Head of caudate nucleus (tissue), 42 donors: ENCODE data around the gene TAC4.

ENCODE experiments used
- DNase-seq, 42 donors: peaks; one replicate each; pipeline versions ENCODE4 v3.0.0 to v3.0.0-alpha.2; 2020 to 2021; ENCODE audit warnings: mixed read lengths in 7 of 42
- intact Hi-C: fragments of 100-400 bp; cut with DNase I; formaldehyde crosslinking; loops from one replicate; pipeline ENCODE4 v1.15.0; 2022

TAC4 gene

DNA sequence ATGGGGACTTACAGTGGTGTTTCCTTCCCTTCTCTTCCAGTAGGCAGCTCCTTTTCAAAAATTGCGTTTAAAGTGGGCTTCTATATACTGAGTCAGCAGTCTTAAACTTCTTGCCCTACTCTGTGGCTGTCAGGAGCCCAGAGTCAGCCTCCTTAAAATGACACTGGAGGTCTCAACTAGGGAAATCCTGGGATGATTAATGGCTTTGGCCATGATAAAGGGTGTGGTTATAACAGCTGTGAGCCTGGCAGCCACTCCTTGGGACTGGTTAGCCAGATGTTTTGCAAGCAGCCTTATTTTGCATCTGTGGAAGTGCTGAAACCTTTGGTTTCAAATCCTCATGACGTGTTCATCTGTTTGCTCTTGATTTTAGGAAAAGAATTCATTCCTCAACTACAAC is 25.0 kb downstream of the TAC4 start:
- no peak for DNase-seq
- intact Hi-C loops: no loop called here

DNA sequence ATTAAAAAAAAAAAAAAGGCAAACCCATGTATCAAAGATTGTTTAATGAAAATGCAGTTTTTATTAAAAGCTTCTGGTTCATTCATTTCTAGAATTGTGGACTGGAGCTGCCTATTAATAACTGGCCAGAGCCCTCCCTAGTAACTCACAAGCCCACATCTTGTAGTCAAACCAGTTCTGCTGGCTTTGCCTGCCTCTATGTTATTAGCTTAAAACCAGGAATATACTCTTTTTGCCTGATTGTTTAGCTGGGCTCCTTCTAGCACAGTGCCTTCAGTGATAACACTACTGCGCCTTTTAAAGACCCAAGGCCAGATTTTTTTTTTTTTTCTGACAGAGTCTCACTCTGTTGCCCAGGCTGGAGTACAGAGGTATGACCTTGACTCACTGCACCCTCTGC is 26.0 kb downstream of the TAC4 start:
- intact Hi-C loops: no loop called here
- DNase-seq: no peak

DNA sequence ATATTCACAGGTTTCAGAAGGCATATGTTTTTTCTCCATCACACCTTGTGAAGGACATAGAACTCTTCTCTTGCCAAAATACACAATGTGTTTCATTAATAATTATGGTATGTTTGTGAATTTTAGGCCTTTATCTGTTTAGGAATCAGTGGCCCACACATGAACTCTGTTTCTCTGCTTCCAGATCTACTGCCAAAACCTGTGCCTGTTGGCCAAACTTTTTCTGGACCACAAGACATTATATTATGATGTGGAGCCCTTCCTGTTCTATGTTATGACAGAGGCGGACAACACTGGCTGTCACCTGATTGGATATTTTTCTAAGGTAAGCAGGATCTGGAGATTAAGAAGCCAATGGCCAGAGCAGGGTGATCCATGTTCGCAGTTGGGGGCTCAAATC is 26.4 kb downstream of the TAC4 start:
- no peak for DNase-seq
- intact Hi-C loops: no loop called here

DNA sequence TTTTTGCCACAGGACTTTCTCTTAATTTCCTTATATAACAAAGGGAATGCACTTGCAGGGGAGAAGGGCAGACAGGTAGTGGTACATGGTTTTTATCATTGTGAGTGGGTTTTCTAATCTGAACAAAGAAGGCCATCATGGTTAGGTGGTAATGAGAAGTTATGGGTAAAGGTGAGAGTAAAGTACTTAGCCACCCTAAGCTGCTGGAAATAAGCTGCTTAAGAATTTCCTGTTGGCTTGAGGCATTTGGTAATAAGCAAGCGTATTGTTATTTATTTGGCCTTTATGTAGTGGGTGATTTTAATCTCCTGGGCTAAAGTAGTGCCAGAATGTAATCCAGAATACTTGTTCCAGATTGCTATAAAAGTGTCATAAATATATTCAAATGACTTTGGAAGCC is 27.1 kb downstream of the TAC4 start:
- DNase-seq: no peak
- intact Hi-C loops: no loop called here

DNA sequence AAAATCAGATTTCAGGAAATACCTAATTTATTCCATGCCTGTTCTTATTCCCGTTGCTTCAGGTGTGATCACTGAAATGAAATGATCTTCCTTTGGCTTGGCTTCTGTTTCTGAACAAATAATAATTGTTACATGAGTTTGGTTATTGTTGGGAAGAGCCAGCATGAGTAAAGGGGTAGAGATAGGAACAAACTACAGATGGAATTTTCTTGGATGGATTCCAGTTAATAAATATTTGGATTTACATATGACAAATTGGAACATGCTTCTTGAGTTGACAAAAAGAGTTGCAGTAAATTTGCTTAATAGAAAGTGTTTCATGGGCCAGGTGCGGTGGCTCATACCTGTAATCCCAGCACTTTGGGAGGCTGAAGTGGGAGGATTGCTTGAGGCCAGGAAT is 28.2 kb downstream of the TAC4 start:
- intact Hi-C loops: no loop called here
- no peak for DNase-seq

DNA sequence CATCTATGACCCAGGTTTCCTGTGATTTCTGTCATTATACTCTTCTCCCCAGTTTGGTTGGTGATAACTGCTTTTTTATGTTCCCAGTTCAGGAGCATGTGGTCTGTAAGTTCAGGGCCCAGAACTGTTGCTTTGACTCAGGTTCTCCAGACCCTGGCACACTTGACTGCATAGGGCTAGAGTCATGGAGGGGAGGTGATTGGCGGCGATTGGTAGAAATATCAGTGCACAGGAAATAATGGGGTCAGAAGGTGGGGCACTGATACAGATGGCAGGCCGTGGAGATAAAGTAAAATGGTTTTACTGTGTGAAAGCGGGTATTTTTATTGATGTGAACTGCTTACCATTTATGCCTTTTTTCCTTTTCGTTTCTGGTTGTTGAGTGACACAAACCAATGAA is 28.7 kb downstream of the TAC4 start:
- intact Hi-C loops: no loop called here
- DNase-seq: no peak

DNA sequence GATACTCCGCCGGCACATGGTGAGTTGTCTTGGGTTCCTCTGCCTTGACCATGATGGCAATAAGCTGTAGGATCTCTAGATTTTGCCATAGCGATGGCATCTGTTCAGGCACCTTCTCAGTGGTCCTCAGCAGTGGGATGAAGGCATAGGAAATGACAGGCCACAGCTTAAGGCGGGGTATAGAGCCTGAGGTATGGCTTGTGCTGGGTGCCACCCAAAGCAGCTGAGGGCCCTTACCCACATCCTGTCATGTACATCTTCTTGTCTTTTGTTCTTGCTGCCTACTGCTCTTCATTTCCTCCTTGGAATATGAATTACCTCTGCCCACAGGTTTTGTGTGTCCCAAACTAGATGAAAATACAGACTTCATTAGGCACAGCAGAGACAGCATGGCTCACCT is 29.9 kb downstream of the TAC4 start:
- peak in 2 of 42 donors; percentile 25 to 26 for DNase-seq
- intact Hi-C loops: no loop called here

DNA sequence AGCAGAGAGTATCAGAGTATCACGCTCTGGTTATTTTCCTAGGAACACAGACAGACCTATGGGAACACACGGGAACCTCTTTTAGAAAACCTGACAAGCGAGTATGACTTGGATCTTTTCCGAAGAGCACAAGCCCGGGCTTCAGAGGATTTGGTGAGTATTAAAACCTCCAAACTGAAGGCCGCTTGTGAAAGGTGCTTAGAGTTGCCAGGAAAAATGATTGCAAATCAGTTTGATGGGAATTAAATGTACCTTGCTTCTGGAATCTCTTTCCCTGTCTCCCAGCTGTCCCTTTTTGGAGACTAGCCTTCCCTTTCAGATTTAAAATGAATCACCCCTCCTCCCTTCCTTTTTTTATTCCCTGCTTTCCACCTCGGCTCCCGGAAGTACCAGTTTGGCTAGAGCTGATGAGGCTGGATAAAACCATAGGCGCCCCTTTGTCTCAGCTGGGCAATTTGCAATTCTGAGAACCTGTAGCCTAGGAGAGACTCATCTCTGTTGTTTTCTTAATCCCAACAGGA is 32.0 kb downstream of the TAC4 start:
- intact Hi-C loops: no loop called here
- peak in 2 of 42 donors; percentile 5 to 52 for DNase-seq

DNA sequence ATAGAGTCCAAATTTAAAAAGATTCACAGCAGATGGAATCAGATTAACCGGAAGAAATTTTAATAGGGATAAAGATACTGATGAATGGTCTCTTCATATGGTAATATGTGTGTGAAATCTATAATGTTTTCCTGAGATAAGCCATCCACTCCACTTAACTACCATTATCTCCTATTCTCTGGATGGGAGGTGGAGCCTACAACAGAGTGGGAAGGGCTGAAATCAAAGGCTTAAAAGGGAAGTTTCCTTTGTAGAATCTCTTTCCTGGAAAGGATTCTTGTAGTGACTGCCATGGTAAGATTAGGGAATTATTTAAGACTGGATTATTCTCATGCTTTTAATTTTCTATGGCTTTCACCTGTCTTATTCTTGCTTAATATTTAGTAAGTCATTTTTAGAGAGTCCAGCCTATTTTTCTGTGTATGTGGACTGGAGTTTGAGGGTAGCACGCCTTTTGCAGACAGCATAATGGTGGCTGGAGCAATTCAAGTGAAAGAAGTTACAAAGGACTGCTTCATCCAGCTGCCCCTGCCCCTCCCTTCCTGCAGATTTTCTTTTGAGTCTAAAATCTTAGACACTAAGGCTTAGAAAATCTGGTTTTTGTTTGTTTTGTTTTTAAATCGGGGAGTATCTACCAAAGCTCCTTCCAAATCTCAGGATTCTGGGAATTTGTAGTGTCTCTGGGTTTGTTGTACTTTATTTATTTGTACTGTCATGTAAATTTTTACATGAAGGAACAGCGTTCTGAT is 32.9 kb downstream of the TAC4 start:
- peak in 11 of 42 donors; percentile 13 to 55 (median 19) for DNase-seq
- intact Hi-C loops: no loop called here

DNA sequence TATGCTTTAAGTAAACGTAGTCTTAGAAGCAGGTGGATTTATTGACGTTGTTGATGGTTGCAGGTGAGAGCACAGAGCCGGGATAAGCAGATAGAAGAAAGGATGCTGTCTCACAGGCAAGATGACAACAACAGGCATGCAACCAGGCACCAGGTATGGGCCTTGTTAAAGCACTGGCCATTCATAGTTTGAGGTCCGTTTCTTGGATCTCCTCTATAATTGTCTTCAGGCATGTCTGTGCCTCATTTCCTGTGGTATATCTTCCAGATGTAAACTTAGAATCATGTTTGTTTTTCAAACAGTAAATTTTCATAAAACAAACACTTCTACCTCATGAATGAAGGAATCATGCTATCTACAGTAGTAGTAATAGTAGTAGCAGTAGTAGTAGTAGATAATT is 38.8 kb downstream of the TAC4 start:
- intact Hi-C loops: no loop called here

DNA sequence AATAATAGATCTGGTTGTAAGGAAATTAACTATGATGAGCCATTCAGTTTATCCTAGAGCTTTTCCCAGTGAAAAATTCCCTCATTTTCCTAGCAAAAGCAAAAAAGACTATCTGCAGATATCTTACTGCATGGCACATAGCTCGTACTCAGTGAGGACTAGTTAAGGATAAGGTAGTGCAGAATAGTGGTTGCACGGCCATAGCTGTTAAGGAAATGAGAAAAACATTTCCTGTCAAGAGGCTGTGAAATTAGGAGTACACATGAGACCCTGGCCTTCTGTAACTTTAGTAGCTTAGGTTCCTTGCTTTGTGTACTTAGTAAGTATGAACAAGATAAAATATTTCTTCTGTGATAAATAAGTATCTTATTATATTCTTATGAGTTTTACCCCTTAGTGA is 49.1 kb downstream of the TAC4 start:
- no peak for DNase-seq
- intact Hi-C loops: no loop called here

More for the DNA sequence above, 38.8 kb downstream of the TAC4 start:
- DNase-seq: no peak

DNA sequence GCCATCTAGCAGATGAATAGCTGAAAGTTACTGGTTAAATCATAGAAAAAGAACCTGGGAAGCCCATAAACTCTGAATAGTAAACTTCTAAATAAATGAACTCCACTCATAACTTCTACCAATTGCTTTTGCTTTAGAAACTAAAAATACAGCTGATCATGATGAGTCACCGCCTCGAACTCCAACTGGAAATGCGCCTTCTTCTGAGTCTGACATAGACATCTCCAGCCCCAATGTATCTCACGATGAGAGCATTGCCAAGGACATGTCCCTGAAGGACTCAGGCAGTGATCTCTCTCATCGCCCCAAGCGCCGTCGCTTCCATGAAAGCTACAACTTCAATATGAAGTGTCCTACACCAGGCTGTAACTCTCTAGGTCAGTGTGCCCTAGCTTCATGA is 49.7 kb downstream of the TAC4 start:
- intact Hi-C loops: no loop called here

DNA sequence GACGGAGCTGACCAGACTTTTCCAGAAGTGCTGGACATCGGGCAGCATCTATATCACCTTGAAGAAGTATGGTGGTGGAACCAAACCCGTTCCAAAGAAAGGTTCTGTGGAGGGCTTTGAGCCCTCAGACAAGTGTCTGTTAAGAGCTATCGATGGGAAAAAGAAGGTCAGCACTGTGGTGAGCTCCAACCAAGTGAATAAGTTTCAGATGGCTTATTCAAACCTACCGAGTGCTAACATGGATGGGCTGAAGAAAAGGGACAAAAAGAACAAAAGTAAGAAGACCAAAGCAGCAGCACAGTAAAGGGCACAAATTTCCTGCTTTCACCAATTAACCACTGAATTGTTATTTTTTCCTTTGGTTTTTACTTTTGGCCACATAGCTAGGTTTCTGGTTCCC is 52.5 kb downstream of the TAC4 start:
- DNase-seq: no peak
- intact Hi-C loops: no loop called here

More for the DNA sequence above, 49.7 kb downstream of the TAC4 start:
- peak in 10 of 42 donors; percentile 9 to 65 (median 31) for DNase-seq

DNA sequence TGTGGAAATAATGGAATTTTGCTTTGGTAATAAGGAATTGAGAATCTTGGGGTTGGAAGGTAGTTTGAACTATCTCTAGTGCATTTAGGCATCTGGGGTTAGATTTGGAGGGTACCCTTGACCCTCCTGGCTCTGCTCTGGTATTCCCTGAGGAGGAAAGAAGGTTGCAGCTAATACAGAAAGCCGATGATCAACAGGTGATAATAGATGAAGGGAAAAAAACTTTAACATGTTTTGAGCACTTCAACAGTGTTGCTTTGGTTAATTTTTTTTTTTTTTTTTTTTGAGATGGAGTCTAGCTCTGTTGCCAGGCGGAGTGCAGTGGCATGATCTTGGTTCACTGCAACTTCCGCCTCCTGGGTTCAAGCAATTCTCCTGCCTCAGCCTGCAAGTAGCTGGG is 54.6 kb downstream of the TAC4 start:
- intact Hi-C loops: no loop called here

DNA sequence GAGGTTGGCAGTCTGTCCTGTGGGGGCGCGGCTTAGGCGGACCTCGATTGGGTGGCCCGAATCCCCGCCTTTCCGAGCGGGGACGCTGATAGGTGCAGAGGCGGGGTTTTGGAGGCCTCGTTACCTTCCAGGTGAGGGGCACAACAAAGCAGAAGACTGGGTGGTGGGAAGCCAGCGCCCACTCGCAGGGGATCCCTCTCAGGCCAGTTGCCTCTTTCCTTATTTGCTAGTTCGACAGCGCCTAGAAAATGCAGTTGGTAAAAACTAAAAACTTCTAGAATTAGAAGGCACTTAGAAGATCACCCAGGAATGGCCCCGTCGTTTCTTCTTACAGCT is 58.7 kb downstream of the TAC4 start:
- no peak for DNase-seq
- intact Hi-C loops: loop anchor here (2.0 kb wide), 1 partner anchor 80 kb away; no protein-coding TSS in a partner anchor

More for the DNA sequence above, 54.6 kb downstream of the TAC4 start:
- no peak for DNase-seq

DNA sequence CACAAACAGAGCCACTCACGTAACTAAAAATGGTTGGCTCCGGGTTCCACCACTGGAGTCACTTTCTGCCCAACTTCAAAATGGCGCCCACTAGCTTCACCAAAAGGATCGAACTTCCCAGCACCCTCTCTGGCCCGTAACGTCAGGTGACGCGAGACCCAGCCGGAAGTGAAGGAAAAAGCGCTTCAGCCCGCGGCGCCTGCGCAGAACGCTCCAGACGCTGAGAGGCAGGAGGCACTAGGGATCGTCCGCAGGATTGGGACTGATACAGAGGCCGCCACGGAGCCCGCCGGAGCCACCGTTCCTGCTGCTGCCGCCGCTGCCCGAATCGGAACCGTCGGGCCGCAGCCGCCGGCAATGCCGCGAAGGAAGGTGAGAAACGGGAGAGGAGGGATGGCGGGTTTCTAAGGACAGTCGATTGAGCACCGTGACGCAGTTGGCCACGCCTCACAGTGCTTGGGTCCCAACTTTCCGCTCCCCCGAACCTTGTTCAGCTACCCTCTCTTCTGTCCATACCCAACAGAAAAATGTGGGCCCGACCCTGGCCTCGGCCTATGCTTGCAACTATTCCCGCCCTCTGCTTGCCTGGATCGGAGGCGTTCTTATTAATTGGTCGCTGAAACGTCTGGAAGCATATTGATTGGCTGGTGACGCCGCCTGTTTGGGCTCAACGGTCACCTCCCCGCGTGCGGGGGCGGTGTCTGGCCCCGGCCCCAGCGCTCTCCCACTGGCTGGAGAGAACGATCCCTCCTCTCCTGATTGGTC is 59.2 kb downstream of the TAC4 start, which contains the start of gene KAT7:
KAT7 (plus strand) TSS at position 204 of the 765 bp plus-strand sequence; CDS start at position 358, 154 bp downstream.
- DNase-seq: peak; percentile 97 to 100 (median 99)
- intact Hi-C loops: loop anchor here (2.0 kb wide), 1 partner anchor 80 kb away; no protein-coding TSS in a partner anchor
